ENCODE results near the gene IFITM5.

DNA sequence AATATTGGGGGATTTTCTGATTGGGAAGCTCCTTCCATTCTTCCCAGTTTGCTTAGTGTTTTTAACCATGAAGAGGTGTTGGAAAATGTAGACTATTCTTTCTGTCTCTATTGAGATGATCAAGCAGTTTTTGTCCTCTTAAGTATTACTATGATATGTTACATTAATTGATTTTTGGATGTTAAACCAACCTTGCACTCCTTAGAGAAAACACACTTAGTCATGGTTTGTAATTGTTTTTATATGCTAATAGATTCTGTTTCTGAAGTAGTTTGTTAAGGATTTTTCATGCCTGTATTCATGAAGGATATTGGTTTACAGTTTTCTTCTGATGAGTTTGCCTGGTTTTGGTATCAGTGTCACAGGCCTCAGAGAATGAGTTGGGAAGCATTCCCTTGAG lies 23.1 kb downstream of the IFITM5 start:
- TF ChIP-seq, protein P1, sequence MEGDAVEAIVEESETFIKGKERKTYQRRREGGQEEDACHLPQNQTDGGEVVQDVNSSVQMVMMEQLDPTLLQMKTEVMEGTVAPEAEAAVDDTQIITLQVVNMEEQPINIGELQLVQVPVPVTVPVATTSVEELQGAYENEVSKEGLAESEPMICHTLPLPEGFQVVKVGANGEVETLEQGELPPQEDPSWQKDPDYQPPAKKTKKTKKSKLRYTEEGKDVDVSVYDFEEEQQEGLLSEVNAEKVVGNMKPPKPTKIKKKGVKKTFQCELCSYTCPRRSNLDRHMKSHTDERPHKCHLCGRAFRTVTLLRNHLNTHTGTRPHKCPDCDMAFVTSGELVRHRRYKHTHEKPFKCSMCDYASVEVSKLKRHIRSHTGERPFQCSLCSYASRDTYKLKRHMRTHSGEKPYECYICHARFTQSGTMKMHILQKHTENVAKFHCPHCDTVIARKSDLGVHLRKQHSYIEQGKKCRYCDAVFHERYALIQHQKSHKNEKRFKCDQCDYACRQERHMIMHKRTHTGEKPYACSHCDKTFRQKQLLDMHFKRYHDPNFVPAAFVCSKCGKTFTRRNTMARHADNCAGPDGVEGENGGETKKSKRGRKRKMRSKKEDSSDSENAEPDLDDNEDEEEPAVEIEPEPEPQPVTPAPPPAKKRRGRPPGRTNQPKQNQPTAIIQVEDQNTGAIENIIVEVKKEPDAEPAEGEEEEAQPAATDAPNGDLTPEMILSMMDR (tag by site-specific recombination; IDR thresholded peaks at IDR 0.05), result no peak
- TF ChIP-seq, protein P2, sequence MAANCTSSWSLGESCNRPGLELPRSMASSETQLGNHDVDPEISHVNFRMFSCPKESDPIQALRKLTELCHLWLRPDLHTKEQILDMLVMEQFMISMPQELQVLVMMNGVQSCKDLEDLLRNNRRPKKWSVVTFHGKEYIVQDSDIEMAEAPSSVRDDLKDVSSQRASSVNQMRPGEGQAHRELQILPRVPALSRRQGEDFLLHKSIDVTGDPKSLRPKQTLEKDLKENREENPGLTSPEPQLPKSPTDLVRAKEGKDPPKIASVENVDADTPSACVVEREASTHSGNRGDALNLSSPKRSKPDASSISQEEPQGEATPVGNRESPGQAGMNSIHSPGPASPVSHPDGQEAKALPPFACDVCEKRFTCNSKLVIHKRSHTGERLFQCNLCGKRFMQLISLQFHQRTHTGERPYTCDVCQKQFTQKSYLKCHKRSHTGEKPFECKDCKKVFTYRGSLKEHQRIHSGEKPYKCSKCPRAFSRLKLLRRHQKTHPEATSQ (tag by site-specific recombination; IDR thresholded peaks at IDR 0.05), result no peak
- TF ChIP-seq ZNF350 (tag by site-specific recombination; IDR thresholded peaks at IDR 0.05) (no peak), TCF7L2 (IDR thresholded peaks at IDR 0.05; ENCODE audit: borderline replicate concordance, low read depth, low read length) (no peak), BCL11A (tag by site-specific recombination; IDR thresholded peaks at IDR 0.05; ENCODE audit: low read depth) (no peak), ZNF274 (IDR thresholded peaks at IDR 0.05; ENCODE audit: low read length) (no peak), ZNF274 (tag by site-specific recombination; IDR thresholded peaks at IDR 0.05; ENCODE audit: borderline replicate concordance) (no peak)
- TF ChIP-seq, protein P3, sequence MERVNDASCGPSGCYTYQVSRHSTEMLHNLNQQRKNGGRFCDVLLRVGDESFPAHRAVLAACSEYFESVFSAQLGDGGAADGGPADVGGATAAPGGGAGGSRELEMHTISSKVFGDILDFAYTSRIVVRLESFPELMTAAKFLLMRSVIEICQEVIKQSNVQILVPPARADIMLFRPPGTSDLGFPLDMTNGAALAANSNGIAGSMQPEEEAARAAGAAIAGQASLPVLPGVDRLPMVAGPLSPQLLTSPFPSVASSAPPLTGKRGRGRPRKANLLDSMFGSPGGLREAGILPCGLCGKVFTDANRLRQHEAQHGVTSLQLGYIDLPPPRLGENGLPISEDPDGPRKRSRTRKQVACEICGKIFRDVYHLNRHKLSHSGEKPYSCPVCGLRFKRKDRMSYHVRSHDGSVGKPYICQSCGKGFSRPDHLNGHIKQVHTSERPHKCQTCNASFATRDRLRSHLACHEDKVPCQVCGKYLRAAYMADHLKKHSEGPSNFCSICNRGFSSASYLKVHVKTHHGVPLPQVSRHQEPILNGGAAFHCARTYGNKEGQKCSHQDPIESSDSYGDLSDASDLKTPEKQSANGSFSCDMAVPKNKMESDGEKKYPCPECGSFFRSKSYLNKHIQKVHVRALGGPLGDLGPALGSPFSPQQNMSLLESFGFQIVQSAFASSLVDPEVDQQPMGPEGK (tag by site-specific recombination; IDR thresholded peaks at IDR 0.05), result no peak
- TF ChIP-seq, protein P4, sequence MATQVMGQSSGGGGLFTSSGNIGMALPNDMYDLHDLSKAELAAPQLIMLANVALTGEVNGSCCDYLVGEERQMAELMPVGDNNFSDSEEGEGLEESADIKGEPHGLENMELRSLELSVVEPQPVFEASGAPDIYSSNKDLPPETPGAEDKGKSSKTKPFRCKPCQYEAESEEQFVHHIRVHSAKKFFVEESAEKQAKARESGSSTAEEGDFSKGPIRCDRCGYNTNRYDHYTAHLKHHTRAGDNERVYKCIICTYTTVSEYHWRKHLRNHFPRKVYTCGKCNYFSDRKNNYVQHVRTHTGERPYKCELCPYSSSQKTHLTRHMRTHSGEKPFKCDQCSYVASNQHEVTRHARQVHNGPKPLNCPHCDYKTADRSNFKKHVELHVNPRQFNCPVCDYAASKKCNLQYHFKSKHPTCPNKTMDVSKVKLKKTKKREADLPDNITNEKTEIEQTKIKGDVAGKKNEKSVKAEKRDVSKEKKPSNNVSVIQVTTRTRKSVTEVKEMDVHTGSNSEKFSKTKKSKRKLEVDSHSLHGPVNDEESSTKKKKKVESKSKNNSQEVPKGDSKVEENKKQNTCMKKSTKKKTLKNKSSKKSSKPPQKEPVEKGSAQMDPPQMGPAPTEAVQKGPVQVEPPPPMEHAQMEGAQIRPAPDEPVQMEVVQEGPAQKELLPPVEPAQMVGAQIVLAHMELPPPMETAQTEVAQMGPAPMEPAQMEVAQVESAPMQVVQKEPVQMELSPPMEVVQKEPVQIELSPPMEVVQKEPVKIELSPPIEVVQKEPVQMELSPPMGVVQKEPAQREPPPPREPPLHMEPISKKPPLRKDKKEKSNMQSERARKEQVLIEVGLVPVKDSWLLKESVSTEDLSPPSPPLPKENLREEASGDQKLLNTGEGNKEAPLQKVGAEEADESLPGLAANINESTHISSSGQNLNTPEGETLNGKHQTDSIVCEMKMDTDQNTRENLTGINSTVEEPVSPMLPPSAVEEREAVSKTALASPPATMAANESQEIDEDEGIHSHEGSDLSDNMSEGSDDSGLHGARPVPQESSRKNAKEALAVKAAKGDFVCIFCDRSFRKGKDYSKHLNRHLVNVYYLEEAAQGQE (tag by site-specific recombination; IDR thresholded peaks at IDR 0.05), result no peak

Data from HEK293 (cell line).